Rectal smooth muscle tissue (tissue), 1 donor: ENCODE data around the gene SMIM30.
"Not testable (repeated sequence)": the region's sequence is repeated elsewhere in the genome, so short reads cannot be mapped to it uniquely, and the experiment has no call there.

Source experiments
- H3K27ac ChIP-seq: one replicate; pipeline ENCODE4 v1.7.0; 2013; ENCODE audit warnings: low read depth, low read length, inconsistent platforms
- H3K27me3 ChIP-seq: one replicate; pipeline ENCODE4 v1.7.0; 2013; ENCODE audit warnings: low read length; ENCODE audit not compliant: control insufficient read depth, insufficient read depth
- H3K36me3 ChIP-seq: one replicate; pipeline ENCODE4 v1.7.0; 2013; ENCODE audit warnings: low read length; ENCODE audit not compliant: control insufficient read depth, insufficient read depth
- H3K4me1 ChIP-seq: one replicate; pipeline ENCODE4 v1.7.0; 2013; ENCODE audit warnings: low read length; ENCODE audit not compliant: control insufficient read depth, insufficient read depth
- H3K4me3 ChIP-seq: one replicate; pipeline ENCODE4 v1.7.0; 2013; ENCODE audit warnings: low read length
- H3K9ac ChIP-seq: one replicate; pipeline ENCODE4 v1.7.0; 2013; ENCODE audit warnings: low read length

The SMIM30 gene

GRCh38 chr7:113118074-113118959, at the start of gene SMIM30:
TSS of gene SMIM30 (minus strand) at chr7:113118554. CDS start at chr7:113117578, 976 bp downstream.
- Histone ChIP-seq H3K4me1 (no peaks in the 10 kb centered on the region), H3K4me3 (peak within 1 kb of the TSS; percentile 80), H3K27ac (peak within 1 kb of the TSS; percentile 70), H3K36me3 (no peaks in the 10 kb centered on the region), H3K27me3 (no peaks in the 10 kb centered on the region), H3K9ac (no peak within 1 kb of the TSS)

DNA sequence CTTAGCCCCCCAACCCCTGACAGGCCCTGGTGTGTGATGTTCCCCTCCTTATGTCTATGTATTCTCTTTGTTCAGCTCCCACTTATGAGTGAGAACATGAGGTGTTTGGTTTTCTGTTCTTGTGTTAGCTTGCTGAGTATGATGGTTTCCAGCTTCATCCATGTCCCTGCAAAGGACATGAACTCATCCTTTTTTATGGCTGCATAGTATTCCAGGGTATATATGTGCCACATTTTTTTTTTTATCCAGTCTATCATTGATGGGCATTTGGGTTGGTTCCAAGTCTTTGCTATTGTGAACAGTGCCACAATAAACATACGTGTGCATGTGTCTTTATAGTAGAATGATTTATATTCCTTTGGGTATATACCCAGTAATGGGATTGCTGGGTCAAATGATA, 47.8 kb upstream of the SMIM30 start:
- not testable (repeated sequence) for H3K4me3 ChIP-seq, H3K36me3 ChIP-seq, H3K27me3 ChIP-seq, H3K9ac ChIP-seq, H3K4me1 ChIP-seq, H3K27ac ChIP-seq

DNA sequence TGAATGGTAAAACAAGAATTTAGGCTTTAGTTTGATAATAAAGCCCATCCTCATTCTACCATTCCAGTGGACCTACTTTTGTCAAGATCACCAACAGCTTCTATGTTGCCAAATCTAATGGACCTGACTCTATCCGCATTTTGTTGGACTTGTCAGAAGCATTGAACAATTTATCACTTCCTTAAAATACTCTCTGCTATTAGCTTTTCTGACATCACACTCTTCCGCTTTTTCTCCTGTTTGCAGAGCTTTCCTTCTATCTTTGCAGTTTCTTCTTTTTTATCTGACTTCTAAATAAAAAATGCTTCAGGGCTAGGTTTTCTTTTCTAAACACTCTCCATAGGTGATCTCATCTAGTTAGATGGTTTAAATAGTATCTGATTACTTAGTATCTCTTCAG, 42.7 kb upstream of the SMIM30 start:
- no peak overlapping the region for H3K4me3 ChIP-seq
- H3K4me1 ChIP-seq: no peaks in the 10 kb centered on the region
- H3K27ac ChIP-seq: no peak overlapping the region
- H3K9ac ChIP-seq: no peak overlapping the region
- H3K27me3 ChIP-seq: no peaks in the 10 kb centered on the region
- H3K36me3 ChIP-seq: no peaks in the 10 kb centered on the region

DNA sequence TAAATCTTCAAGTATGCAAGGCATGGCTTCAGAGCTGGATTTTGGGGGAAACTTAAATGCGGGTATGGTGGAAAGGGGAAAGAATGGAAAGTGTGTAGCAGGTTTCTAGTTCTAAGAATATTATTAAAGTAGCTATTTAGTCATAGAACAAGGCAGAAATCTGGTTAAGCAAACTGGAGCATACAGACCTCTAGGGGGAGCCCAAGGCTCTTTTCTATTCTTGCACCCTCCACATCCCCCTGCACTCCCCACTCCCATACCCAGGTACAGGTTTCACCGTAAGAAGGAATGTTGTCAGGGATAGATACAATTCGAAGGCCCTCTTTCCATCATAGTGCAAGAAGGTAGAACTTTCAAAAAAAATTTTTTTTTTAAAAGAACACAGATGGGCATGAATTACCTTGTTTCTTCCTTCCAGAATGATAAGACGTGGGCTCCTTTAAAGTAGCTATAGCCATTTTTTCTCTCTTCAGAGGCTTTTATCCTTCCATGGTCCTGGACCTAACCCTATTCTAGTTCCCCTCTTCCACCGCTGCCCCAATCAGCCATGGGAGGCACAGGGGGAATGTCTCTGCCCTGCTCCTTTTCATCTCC, 41.5 kb upstream of the SMIM30 start:
- Histone ChIP-seq H3K4me1 (no peaks in the 10 kb centered on the region), H3K27me3 (no peaks in the 10 kb centered on the region), H3K4me3 (no peak overlapping the region), H3K36me3 (no peaks in the 10 kb centered on the region), H3K9ac (no peak overlapping the region), H3K27ac (no peak overlapping the region)

DNA sequence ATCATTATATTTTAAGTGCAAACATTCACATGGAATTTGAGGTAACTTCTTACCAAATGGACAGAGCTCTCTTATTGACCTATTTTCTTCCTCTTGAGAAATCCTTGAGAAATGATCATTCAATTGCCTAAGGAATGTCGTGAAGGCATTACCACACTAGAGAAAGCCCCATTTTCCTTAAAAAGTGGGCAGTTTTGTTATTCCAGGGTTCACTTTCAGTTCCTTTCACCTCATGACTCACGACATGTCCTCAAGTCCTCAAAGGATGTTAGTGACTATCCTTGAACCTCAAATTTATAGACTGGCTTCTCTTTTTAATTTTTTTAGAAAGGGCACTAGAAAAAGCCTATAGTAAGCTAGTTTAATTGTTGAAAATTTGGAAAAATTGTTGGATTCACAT, 40.4 kb upstream of the SMIM30 start:
- Histone ChIP-seq H3K27ac (no peak overlapping the region), H3K36me3 (no peaks in the 10 kb centered on the region), H3K27me3 (no peaks in the 10 kb centered on the region), H3K4me3 (no peak overlapping the region), H3K4me1 (no peaks in the 10 kb centered on the region), H3K9ac (no peak overlapping the region)

GRCh38 chr7:113154117-113154516, 35.8 kb upstream of the SMIM30 start:
- Histone ChIP-seq H3K27me3 (no peaks in the 10 kb centered on the region), H3K9ac (no peak overlapping the region), H3K27ac (no peak overlapping the region), H3K4me3 (no peak overlapping the region), H3K36me3 (no peaks in the 10 kb centered on the region), H3K4me1 (no peaks in the 10 kb centered on the region)

DNA sequence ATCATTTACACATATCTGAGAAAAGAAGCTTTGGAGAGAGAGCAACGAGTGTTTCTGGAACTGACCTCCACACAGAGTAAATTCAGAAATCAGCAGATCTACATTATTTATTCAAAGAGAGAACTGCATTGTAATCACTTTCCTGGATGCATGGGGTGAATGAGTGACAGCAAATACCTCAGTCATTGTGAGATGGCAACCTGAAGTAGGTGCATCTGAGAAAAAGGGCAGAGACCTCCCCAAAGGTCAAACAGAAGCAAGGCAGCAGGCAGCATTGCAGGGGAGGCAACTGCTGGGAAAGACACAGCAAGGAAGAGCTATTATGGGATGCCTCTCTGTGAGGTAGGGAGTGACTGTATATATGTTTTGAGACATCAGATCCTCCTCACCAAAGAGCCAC, 26.5 kb upstream of the SMIM30 start:
- H3K4me1 ChIP-seq: no peaks in the 10 kb centered on the region
- H3K36me3 ChIP-seq: no peaks in the 10 kb centered on the region
- no peak overlapping the region for H3K27ac ChIP-seq
- H3K4me3 ChIP-seq: no peak overlapping the region
- H3K27me3 ChIP-seq: no peaks in the 10 kb centered on the region
- H3K9ac ChIP-seq: no peak overlapping the region

GRCh38 chr7:113143486-113144257, 25.3 kb upstream of the SMIM30 start:
- no peaks in the 10 kb centered on the region for H3K4me1 ChIP-seq
- H3K27ac ChIP-seq: no peak overlapping the region
- no peak overlapping the region for H3K9ac ChIP-seq

GRCh38 chr7:113142385-113143119, 24.2 kb upstream of the SMIM30 start:
- no peak overlapping the region for H3K4me3 ChIP-seq
- H3K9ac ChIP-seq: no peak overlapping the region
- no peaks in the 10 kb centered on the region for H3K36me3 ChIP-seq
- H3K27ac ChIP-seq: no peak overlapping the region
- H3K4me1 ChIP-seq: no peaks in the 10 kb centered on the region
- no peaks in the 10 kb centered on the region for H3K27me3 ChIP-seq

More at GRCh38 chr7:113143486-113144257, 25.3 kb upstream of the SMIM30 start:
- Histone ChIP-seq H3K4me3 (no peak overlapping the region), H3K36me3 (no peaks in the 10 kb centered on the region), H3K27me3 (no peaks in the 10 kb centered on the region)

DNA sequence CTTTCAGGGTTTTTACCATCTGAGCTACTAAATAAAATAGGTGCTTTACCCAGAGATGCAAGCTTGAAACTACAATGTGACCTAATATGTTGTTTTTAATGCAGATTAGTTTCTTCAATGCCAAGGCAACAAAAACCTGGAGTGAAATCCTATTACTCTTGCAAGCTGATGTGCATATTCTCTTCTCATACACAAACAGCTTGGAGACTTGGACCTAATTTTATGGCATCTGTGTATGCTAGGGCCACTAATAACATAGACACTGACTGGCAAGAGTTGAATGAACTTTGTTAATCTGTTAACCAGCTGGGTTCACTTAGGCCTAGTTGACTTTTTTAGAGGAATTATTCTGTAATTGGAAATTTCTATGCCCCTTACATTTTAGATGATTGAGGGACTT, 23.4 kb upstream of the SMIM30 start:
- H3K27ac ChIP-seq: no peak overlapping the region
- H3K36me3 ChIP-seq: no peaks in the 10 kb centered on the region
- H3K27me3 ChIP-seq: no peaks in the 10 kb centered on the region
- H3K4me3 ChIP-seq: no peak overlapping the region
- H3K4me1 ChIP-seq: no peaks in the 10 kb centered on the region
- H3K9ac ChIP-seq: no peak overlapping the region

GRCh38 chr7:113140956-113141355, 22.6 kb upstream of the SMIM30 start:
- no peak overlapping the region for H3K27ac ChIP-seq
- no peak overlapping the region for H3K4me3 ChIP-seq
- no peaks in the 10 kb centered on the region for H3K4me1 ChIP-seq
- no peaks in the 10 kb centered on the region for H3K36me3 ChIP-seq
- no peak overlapping the region for H3K9ac ChIP-seq
- H3K27me3 ChIP-seq: no peaks in the 10 kb centered on the region

DNA sequence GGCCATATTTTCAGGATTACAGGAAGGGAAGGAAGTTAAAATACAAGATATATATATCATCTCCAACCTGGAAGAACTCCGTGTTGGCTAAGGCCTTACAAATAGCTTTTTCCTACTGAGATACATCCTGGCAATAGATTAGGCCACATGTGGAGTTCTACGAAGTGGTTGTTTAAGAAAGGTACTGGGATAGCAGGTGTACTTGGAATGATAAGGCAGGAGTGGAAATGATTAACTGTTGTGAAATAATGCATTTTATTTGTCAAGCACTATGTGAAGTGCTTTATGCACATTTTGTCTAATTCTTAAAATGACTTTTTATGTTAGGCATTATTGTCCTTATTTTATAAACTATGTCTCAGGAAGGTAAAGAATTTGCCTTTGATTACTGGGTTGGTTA, 18.9 kb upstream of the SMIM30 start:
- Histone ChIP-seq H3K4me3 (no peak overlapping the region), H3K27me3 (no peaks in the 10 kb centered on the region), H3K36me3 (no peaks in the 10 kb centered on the region), H3K27ac (no peak overlapping the region), H3K4me1 (no peaks in the 10 kb centered on the region), H3K9ac (no peak overlapping the region)
